Astrocyte (in vitro differentiated cells and primary cell): ENCODE results near the gene SBF1. TPM values are rescaled to one million over a fixed set of nuclear protein-coding genes. Genes with fewer than 3 reads are reported as not detected.

Experiments used
- DNase-seq: peaks from one replicate; pipeline ENCODE4 v3.0.0-alpha.2; 2010; ENCODE audit warnings: low read depth
- FAIRE-seq: peaks from 2 replicates; lab custom pipeline; 2011; peaks lifted over from hg19 to GRCh38; lab: Jason Lieb, UNC
- H2AFZ ChIP-seq: 2 replicates; pipeline ENCODE4 v1.6.0; 2012; ENCODE audit warnings: low read depth, low read length, inconsistent platforms
- H3K27ac ChIP-seq: 2 replicates; pipeline ENCODE4 v1.5.1; 2011; ENCODE audit warnings: low read depth, low read length, inconsistent platforms
- H3K27me3 ChIP-seq: 2 replicates; pipeline ENCODE4 v1.6.0; 2011; ENCODE audit warnings: low read length, inconsistent platforms; ENCODE audit not compliant: insufficient read depth
- H3K36me3 ChIP-seq: 2 replicates; pipeline ENCODE4 v1.5.1; 2011; ENCODE audit warnings: low read length, inconsistent platforms; ENCODE audit not compliant: insufficient read depth
- H3K4me1 ChIP-seq: 2 replicates; pipeline ENCODE4 v1.5.1; 2011; ENCODE audit warnings: low read length, inconsistent platforms; ENCODE audit not compliant: insufficient read depth
- H3K4me2 ChIP-seq: 2 replicates; pipeline ENCODE4 v1.6.0; 2012; ENCODE audit warnings: low read length, inconsistent platforms
- H3K4me3 ChIP-seq: 2 replicates; pipeline ENCODE4 v1.5.1; 2011; ENCODE audit warnings: low read depth, mild to moderate bottlenecking, low read length, inconsistent platforms; ENCODE audit not compliant: insufficient read depth
- H3K79me2 ChIP-seq: 2 replicates; pipeline ENCODE4 v1.6.0; 2012; ENCODE audit warnings: mild to moderate bottlenecking, low read length, inconsistent platforms; ENCODE audit not compliant: insufficient read depth
- H3K9ac ChIP-seq: 2 replicates; pipeline ENCODE4 v1.6.0; 2012; ENCODE audit warnings: mild to moderate bottlenecking, low read length, inconsistent platforms
- H3K9me3 ChIP-seq: 2 replicates; pipeline ENCODE4 v1.5.1; 2012; ENCODE audit warnings: low read depth, mild to moderate bottlenecking, low read length, inconsistent platforms; ENCODE audit not compliant: insufficient read depth
- H4K20me1 ChIP-seq: 2 replicates; pipeline ENCODE4 v1.6.0; 2012; ENCODE audit warnings: low read length, inconsistent platforms; ENCODE audit not compliant: insufficient read depth
- H3K27ac Mint-ChIP-seq: one replicate; pipeline ENCODE4 v1.8.0; 2021; ENCODE audit warnings: mild to moderate bottlenecking, mixed read lengths; ENCODE audit not compliant: unreplicated experiment
- H3K27me3 Mint-ChIP-seq: one replicate; pipeline ENCODE4 v1.8.0; 2021; ENCODE audit warnings: low read depth, mixed read lengths; ENCODE audit not compliant: unreplicated experiment
- H3K36me3 Mint-ChIP-seq: one replicate; pipeline ENCODE4 v1.8.0; 2021; ENCODE audit warnings: low read depth, mixed read lengths; ENCODE audit not compliant: unreplicated experiment
- H3K4me1 Mint-ChIP-seq: one replicate; pipeline ENCODE4 v1.8.0; 2021; ENCODE audit warnings: low read depth, mixed read lengths; ENCODE audit not compliant: unreplicated experiment
- H3K4me3 Mint-ChIP-seq: one replicate; pipeline ENCODE4 v1.8.0; 2021; ENCODE audit warnings: mild to moderate bottlenecking, moderate library complexity, mixed read lengths; ENCODE audit not compliant: unreplicated experiment
- H3K9me3 Mint-ChIP-seq: one replicate; pipeline ENCODE4 v1.8.0; 2021; ENCODE audit warnings: mild to moderate bottlenecking, mixed read lengths; ENCODE audit not compliant: unreplicated experiment
- CTCF ChIP-seq: IDR thresholded peaks from 2 replicates; pipeline ENCODE4 v1.5.1; 2011; ENCODE audit warnings: low read depth, mild to moderate bottlenecking, inconsistent platforms, low read length, moderate library complexity; ENCODE audit not compliant: insufficient read depth
- EZH2 ChIP-seq: IDR thresholded peaks from 2 replicates; pipeline ENCODE4 v1.6.1; 2012; ENCODE audit warnings: mild to moderate bottlenecking, low read length, inconsistent platforms; ENCODE audit not compliant: insufficient read depth
- total RNA-seq: library from RNA; stranded (reverse); gene quantifications from 2 replicates; pipeline ENCODE4 v1.2.1, GENCODE V29; 2021

SBF1 gene
- total RNA-seq, 1 donor from 2014 or later: 75.4 TPM

- Histone ChIP-seq H3K79me2 (peaks cover 3% of the 10 kb centered on the region), H3K27me3 (no peaks in the 10 kb centered on the region), H3K4me3 (no peak overlapping the region), H4K20me1 (peaks cover 12% of the 10 kb centered on the region), H3K27ac (no peak overlapping the region), H2AFZ (no peak overlapping the region), H3K4me2 (no peak overlapping the region), H3K9ac (no peak overlapping the region), H3K9me3 (no peaks in the 10 kb centered on the region), H3K4me1 (no peaks in the 10 kb centered on the region), H3K36me3 (peaks cover 20% of the 10 kb centered on the region)
- no peak for FAIRE-seq
- Mint-ChIP-seq H3K27me3 (no peaks in the 10 kb centered on the region), H3K4me3 (no peak overlapping the region), H3K27ac (no peak overlapping the region), H3K9me3 (peaks cover 2% of the 10 kb centered on the region), H3K36me3 (peaks cover 8% of the 10 kb centered on the region), H3K4me1 (no peaks in the 10 kb centered on the region)
- TF ChIP-seq EZH2 (no peak), CTCF (no peak)
- DNase-seq: no peak
These were observed 42.5 kb downstream of the SBF1 start for GRCh38 chr22:50432131-50432876.

GRCh38 chr22:50425179-50425916 lies 49.5 kb downstream of the SBF1 start:
- Histone ChIP-seq H3K27ac (no peak overlapping the region), H3K9me3 (no peaks in the 10 kb centered on the region), H3K27me3 (no peaks in the 10 kb centered on the region), H3K79me2 (peaks cover 3% of the 10 kb centered on the region), H3K4me1 (no peaks in the 10 kb centered on the region), H3K36me3 (peaks cover 42% of the 10 kb centered on the region), H3K4me3 (no peak overlapping the region), H3K4me2 (no peak overlapping the region), H2AFZ (no peak overlapping the region), H4K20me1 (peaks cover 18% of the 10 kb centered on the region), H3K9ac (no peak overlapping the region)
- H3K9me3 Mint-ChIP-seq: no peaks in the 10 kb centered on the region
- no peak for FAIRE-seq
- peaks cover 17% of the 10 kb centered on the region for H3K36me3 Mint-ChIP-seq
- H3K27ac Mint-ChIP-seq: no peak overlapping the region
- H3K4me1 Mint-ChIP-seq: no peaks in the 10 kb centered on the region
- H3K4me3 Mint-ChIP-seq: no peak overlapping the region
- peak; percentile 21 for DNase-seq
- no peak for TF ChIP-seq CTCF
- no peak for TF ChIP-seq EZH2
- H3K27me3 Mint-ChIP-seq: no peaks in the 10 kb centered on the region

- H3K4me3 ChIP-seq: no peak overlapping the region
- no peaks in the 10 kb centered on the region for H3K79me2 ChIP-seq
- Mint-ChIP-seq H3K4me3 (no peak overlapping the region), H3K9me3 (no peaks in the 10 kb centered on the region), H3K4me1 (no peaks in the 10 kb centered on the region), H3K36me3 (peaks cover 13% of the 10 kb centered on the region), H3K27me3 (no peaks in the 10 kb centered on the region), H3K27ac (no peak overlapping the region)
- no peak for DNase-seq
- no peak overlapping the region for H3K27ac ChIP-seq
- H3K4me1 ChIP-seq: no peaks in the 10 kb centered on the region
- no peaks in the 10 kb centered on the region for H3K27me3 ChIP-seq
- peaks cover 9% of the 10 kb centered on the region for H4K20me1 ChIP-seq
- TF ChIP-seq EZH2: no peak
- H2AFZ ChIP-seq: no peak overlapping the region
- H3K36me3 ChIP-seq: peaks cover 44% of the 10 kb centered on the region
- no peak overlapping the region for H3K4me2 ChIP-seq
- no peak for FAIRE-seq
- H3K9me3 ChIP-seq: no peaks in the 10 kb centered on the region
- H3K9ac ChIP-seq: no peak overlapping the region
These were observed 50.9 kb downstream of the SBF1 start for GRCh38 chr22:50423956-50424355.
